GM19099 (cell line): ENCODE results near the gene LAMA2.

Source experiments
- POLR2A ChIP-seq: IDR thresholded peaks from 3 replicates; pipeline ENCODE4 v1.6.1; 2011; ENCODE audit warnings: low read depth; ENCODE audit not compliant: insufficient read length; ENCODE audit errors: extremely low read depth

The LAMA2 gene

DNA sequence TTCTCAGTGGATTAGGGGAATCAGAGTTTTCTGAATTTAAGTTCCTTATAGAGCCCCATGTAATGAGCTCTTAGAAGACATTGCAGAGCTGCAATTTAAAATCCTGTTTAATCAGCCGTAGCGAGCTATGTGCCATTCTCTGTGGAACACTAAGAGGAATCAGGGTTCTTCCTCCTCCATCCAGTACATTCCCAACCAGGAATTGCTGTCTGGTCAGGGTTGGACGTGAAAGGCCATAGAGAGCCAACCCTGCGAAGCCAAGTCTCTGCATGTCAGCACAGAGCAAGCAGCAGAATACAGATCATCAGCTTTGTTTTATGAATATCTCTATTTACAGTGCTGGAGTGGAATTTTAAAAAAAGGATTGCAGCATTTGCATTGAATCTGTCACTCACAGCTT, 366.0 kb downstream of the LAMA2 start:
- TF ChIP-seq POLR2A: no peak

DNA sequence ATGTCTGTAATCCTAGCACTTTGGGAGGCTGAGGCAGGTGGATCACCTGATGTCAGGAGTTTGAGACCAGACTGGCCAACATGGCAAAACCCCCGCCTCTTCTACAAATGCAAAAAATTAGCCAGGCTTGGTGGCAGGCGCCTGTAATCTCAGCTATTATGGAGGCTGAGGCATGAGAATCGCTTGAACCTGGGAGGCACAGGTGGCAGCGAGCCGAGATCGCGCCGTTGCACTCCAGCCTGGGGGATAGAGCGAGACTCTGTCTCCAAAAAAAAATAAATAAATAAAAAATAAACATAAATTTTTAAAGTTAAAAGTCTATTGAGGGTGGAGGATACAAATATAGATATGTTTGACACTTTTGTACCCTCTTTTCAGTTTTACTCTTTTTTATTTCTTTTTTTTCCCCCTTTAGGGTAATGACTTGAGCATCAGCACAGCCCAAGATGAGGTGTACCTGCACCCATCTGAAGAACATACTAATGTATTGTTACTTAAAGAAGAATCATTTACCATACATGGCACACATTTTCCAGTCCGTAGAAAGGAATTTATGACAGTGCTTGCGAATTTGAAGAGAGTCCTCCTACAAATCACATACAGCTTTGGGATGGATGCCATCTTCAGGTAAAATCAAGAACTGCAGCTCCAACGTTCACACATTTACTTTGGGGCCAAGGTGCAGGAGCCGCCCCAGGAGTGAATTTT, 368.9 kb downstream of the LAMA2 start:
- no peak for TF ChIP-seq POLR2A

DNA sequence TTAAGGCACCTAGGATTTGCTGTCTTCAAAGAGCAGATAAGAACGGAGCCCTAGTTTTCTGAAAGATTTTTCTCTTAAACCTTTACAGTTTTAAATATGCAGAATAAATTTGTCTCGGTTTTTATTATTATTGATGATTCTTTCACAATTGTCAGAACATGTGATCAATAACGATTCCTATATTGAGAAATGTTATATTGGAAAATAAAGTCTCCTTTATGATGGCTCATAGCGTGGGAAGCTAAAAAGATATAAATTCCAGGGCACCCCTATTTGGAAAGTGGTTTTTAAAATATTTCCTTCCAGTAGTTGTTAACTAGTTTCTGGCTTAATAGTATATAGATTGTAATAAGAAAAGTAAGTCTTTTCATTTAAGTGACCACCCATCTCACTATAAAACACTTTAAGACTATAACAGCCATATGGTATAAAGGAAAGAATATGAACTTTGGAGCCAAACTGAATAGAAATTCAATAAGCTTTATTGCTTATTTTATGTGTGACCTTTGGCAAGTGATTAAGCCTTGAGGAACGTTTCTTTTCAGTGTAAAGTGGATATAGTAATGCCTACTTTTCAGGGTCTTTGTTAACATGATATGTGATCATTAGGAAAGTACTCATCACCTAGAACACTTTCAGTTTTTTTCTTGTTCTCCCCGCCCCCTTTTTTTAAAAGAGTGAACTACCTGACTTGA, 369.6 kb downstream of the LAMA2 start:
- TF ChIP-seq POLR2A: no peak

DNA sequence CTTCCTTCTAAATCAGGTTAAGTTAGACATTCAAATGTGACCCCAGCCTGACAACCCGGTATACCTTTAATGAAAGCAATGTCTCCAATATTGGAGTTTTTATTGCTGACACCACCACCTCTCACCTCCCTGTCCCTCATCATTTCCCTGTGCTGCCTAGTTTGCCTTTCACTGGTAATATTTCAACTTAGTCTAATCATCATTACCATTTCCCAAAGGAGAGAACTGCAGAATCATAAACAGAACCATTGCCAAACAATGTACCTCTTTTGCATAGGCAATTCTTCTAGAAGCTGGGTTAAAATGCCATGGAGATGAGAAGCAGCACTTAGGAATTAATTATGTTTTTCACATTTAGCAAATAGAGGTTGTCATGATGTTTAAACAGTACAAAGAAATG, 370.3 kb downstream of the LAMA2 start:
- TF ChIP-seq POLR2A: no peak

DNA sequence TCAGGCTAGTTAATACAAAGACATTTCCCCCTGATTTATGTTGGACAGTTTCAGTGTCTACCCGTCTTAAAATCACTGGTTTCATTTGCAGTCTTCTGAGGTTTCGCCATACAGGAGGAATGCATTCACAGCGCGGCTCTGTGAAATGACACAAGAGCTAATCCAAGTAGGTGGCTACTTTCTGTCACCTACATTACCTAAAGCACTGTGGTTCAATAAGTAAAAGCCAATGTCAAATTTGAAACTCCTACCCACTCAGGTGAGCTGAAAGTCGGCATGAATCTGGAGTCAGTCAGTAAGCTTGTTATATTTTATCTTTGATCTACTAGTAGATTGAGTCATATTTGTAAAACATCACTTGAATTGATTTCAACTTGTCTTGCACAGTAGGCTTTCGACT, 370.8 kb downstream of the LAMA2 start:
- no peak for TF ChIP-seq POLR2A

DNA sequence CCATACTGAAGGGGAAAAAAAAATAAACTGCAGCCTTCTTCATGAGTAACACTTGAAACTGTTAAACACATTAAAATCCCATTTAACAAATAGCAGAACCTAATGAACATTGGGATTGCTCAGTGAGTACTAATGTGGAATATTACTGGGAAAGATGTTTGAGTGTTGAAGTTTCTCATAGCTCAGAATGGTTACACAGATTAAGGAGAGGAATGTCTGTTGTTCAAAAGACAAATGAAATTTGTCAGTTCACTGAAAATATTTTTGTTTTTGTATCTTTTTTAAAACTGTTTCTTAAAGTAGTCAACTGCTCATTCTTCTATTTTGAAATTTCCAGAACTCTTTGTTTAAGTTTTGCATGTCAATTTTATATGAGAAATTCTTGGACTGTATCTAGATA, 374.3 kb downstream of the LAMA2 start:
- no peak for TF ChIP-seq POLR2A

DNA sequence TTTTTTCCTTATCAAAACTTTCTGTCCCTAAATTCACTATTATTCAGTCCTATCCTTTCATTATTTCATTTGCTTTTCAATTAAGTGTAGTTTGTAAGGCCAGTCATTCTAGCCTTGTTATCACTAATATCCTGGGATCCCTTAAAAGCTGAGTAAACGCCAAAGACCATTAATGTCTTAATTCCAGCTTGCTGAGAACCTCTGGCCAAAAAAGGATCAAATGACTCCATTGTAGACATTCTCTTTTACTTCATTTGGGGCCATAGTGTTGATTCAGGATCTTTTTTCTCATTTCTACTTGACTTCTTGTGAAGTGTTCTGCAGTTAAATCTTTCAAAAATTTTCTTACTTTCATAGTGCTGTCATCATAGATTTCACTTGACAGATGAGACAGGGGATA, 379.7 kb downstream of the LAMA2 start:
- TF ChIP-seq POLR2A: no peak

DNA sequence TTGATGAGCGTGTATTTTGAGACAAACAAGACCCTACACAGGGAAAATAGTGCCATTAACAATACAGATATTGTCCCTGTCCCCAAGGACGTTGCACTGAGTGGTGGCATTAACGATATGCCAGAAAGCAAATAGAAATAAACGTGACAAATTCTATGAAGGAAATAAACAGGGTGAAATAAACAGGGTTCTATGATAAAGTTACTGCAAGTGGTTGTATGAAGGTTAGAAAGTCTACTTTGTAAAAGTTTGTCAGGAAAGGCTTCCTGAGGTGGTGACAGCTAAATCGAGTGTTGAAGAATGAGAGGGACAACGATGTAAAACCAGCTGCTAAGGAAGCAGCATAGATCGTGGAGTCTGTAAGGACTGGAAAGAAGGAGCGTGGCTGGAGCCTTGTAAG, 380.2 kb downstream of the LAMA2 start:
- TF ChIP-seq POLR2A: no peak

DNA sequence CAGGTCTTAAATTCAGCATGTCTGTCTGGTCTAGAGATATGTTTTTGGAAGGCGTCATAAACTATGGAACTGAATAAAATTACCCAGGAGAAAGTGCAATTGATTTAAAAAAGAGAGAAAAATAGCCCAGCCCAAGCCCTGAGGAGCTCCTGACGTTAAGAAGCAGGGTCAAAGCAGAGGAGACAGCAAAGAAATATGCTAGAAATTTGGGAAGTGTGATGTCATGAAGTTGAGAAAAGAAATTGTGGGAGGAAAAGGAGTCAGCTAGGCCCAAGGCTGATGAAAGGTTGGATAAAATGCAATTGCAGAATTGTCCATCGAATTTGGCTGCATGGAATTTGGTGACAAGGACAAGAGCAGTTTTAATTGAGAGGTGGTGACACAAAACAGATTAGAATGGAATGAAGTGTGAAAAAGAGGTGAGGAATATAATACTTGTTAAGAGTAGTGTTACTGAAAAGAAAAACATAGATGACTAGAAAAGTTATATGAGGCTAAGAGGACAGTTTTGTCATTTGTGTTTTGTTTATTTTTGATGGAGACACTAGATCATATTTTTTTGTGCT, 381.6 kb downstream of the LAMA2 start:
- no peak for TF ChIP-seq POLR2A

DNA sequence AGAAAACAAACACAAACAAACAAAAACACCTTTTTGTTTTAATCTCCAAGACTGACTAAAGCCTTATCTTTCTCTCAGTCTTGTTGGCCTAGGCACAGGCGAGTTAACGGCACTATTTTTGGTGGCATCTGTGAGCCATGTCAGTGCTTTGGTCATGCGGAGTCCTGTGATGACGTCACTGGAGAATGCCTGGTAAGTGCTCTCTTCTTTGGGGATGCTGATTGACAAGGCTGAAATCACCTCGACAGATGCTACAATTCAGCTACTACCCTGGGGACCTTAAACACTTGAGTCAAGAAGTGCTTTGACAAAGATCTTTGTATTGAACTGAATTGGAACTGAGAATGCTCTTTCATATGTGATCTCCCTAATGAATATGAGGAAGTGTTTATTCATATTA, 384.1 kb downstream of the LAMA2 start:
- no peak for TF ChIP-seq POLR2A

DNA sequence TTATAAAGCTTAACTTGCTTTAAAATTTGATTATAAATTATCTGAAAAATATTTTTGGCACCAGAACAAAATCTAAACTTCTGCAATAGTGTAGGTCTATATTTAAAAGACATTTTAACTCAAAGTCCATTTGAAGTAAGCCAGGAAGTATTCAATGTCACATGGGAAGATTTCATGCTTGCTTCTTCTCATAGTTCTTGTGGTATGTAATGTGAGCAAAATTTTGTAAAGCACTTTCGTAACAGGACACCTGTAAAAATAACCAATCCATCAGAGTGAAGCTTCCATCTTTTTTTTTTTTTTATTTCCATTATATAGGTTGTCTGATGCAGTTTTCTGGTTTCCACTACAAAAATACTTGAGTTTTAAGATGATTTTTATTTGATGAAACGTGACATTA, 386.1 kb downstream of the LAMA2 start:
- no peak for TF ChIP-seq POLR2A

DNA sequence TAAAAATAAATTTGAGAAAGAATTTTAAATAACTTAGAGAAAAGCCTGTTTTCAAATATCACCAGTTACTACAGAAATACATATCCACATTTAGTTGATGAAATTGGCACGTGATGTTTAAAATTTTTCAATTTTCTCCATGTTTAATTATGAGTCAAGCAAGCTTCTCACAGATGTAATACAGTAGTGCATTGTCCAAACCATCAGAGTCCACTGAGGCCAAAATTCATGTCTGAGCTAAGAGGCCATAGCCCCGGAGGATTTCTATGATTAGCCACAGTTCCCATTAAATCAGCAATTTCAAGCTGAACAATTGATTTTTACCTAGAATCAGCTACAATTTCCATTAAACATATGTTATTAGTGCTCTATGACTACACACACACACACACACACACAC, 387.0 kb downstream of the LAMA2 start:
- no peak for TF ChIP-seq POLR2A

DNA sequence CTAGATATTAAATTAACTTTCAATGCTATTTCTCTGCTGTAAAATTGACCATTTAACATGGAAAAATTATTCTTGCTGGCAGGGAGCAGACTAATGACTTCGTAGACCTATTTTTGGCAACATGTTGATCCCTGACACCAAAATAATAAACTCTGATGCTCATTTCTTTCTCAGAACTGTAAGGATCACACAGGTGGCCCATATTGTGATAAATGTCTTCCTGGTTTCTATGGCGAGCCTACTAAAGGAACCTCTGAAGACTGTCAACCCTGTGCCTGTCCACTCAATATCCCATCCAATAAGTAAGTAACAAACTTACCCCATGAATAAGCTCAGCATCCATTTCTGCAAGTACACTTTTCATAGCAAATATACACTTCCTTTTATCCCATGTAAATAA, 387.5 kb downstream of the LAMA2 start:
- TF ChIP-seq POLR2A: no peak

DNA sequence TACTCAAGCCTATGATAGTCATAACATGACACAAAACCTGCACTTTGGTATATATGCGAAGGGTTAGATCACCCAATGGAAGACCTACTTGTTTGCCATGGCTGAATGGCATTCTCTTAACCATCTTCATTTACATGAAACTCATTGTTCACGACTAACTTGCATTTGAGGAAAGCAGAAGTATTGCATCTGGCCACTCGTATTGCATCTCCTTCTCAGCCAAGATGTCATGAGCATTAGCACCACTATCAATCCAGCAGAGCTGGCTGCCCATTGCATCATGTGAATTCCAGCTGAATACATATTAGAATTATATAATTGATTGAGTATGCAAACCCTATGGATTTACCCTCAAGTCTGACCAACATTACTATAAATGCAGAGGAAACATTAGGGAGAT, 390.2 kb downstream of the LAMA2 start:
- TF ChIP-seq POLR2A: no peak

DNA sequence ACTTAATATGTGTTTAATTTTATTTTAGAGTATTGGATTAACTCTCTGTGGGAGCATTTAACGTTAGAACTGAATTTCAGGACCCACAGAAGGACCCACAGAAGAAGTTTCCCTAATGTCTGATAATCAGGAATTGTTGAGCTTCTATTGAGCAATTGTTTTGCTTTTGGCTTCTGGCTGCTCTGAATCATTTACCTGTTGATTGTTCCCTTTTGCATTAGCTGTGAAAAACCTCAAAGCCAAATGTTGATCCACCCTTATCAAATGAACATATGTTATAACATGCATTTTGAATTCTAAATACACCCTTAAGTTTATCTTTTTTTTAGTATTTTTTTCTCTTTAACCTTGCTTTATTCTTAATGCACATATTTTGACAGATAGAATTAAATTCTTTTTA, 393.5 kb downstream of the LAMA2 start:
- no peak for TF ChIP-seq POLR2A

DNA sequence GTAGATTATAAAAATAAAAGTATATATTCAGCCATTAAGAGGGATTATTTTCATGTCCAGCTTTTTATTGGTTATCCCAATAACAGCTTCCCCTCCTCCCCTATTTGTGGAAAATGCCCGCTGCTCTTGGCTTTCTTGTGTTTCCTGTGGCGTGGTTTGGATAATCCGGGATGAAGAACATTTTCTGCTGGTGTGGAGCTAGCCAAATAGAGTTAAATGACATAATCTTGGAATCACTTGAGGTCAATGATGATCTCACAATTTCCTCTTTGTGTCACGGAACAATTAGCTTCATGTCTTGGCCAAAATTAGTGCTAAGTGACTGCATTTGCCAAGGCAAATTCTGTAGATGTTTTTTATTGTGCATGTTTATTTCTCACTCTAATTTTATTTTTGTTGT, 394.0 kb downstream of the LAMA2 start:
- no peak for TF ChIP-seq POLR2A
